Small intestine (tissue), 7 donors: Measurements from ENCODE around the gene SLC9A9. TPM values are rescaled to one million over a fixed set of nuclear protein-coding genes. Genes with fewer than 3 reads are reported as not detected.

Experiments
- DNase-seq, 2 donors: peaks; one replicate each; pipeline versions ENCODE4 v3.0.0 to v3.0.0-alpha.2; 2013
- FAIRE-seq: peaks from 2 replicates; lab custom pipeline; 2012; peaks lifted over from hg19 to GRCh38; lab: Jason Lieb, UNC
- H3K27ac ChIP-seq, 3 donors: one replicate each; pipeline ENCODE4 v1.5.1; 2013; ENCODE audit warnings: low read length in 2 of 3, mild to moderate bottlenecking in 2 of 3, control low read depth in 1 of 3, inconsistent platforms in 1 of 3, low read depth in 1 of 3, moderate library complexity in 1 of 3
- H3K27me3 ChIP-seq, 3 donors: one replicate each; pipeline ENCODE4 v1.6.1; 2013; ENCODE audit warnings: low read length in 3 of 3, inconsistent platforms in 1 of 3; ENCODE audit not compliant: control insufficient read depth in 3 of 3, insufficient read depth in 3 of 3
- H3K36me3 ChIP-seq, 3 donors: one replicate each; pipeline ENCODE4 v1.6.1; 2013; ENCODE audit warnings: low read length in 3 of 3, inconsistent platforms in 1 of 3, low read depth in 1 of 3, mild to moderate bottlenecking in 1 of 3, moderate library complexity in 1 of 3; ENCODE audit not compliant: control insufficient read depth in 3 of 3, insufficient read depth in 2 of 3
- H3K4me1 ChIP-seq, 3 donors: one replicate each; pipeline ENCODE4 v1.6.1; 2013; ENCODE audit warnings: low read length in 2 of 3, inconsistent platforms in 1 of 3, low read depth in 1 of 3, mild to moderate bottlenecking in 1 of 3, moderate library complexity in 1 of 3; ENCODE audit not compliant: control insufficient read depth in 3 of 3, insufficient read depth in 2 of 3
- H3K4me3 ChIP-seq, 3 donors: one replicate each; pipeline ENCODE4 v1.5.1; 2013; ENCODE audit warnings: low read length in 3 of 3, control low read depth in 1 of 3, inconsistent platforms in 1 of 3, low read depth in 1 of 3, mild to moderate bottlenecking in 1 of 3, moderate library complexity in 1 of 3
- H3K9me3 ChIP-seq, 2 donors: one replicate each; pipeline ENCODE4 v1.6.1; 2013; ENCODE audit warnings: low read depth in 1 of 2, low read length in 1 of 2; ENCODE audit not compliant: control insufficient read depth in 2 of 2, insufficient read depth in 1 of 2
- WGBS, 3 donors: extraction: QIAGEN DNeasy Blood & Tissue Kit; methylation state at CpG; one replicate each; pipeline ENCODE4 v1.1.7; 2013; 5-methylcytosine and 5-hydroxymethylcytosine counted together
- polyA plus RNA-seq, 4 donors: library from polyadenylated mRNA; stranded (reverse) in 3 of 4; unstranded in 1 of 4; fragments of 200-250 nt in 3 of 4; fragments of 120-200 nt in 1 of 4; gene quantifications; one replicate each; pipeline versions ENCODE4 v1.2.1 to v1.2.3, GENCODE V29; 2013
- donor health status: healthy with polysubstance abuse.
- donor health status: control.
- donor health status: control.
- donor health status: Bipolar disorder and iron deficiency.
- donor health status: healthy.

The SLC9A9 gene
- polyA plus RNA-seq, 4 donors: 1.4 to 4.6 (median 4.1) TPM; not detected in 1

DNA sequence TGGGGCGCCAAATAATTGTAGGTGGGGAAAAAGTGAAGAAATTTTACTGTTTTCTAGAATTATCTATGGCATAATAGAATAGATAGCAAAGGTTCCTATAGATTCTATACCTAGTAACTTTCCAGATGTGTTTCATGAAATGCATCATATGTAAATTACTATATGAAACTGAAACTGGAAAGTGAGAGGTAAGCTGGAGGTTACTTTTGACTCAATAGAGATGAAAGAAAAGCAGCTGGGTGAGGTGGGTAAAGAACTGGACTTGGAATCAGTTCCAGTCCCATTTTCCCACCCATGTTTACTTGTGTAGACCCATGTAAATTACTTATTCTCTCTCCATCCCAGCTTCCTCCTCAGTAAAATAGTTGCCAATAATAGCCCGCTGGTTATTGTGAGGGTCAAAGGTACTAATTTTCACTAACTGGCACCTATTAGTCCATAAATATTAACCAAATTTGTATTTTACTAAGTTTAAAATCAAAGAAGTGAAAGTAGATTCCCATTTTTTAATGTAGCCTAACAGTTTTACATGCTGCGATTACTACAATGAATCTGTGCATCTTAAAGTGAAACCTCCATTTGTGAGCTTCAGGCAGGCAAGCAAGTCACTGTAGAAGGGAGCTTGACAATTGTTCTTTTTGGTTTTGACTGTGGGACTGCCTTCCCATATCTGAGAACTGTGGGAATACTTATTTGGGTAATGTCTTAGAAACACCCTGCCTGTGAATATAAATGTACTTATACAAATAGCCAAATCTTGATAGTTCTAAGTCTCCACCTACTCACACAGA is 312.1 kb downstream of the SLC9A9 start:
- no peak for FAIRE-seq
- WGBS, 3 donors: 37 to 54% (median 45%) methylated on average over 3 of the region's 3 CpGs
- peaks cover 0 to 7% (median 2%) of the 10 kb centered on the region in 3 donors for H3K4me1 ChIP-seq

DNA sequence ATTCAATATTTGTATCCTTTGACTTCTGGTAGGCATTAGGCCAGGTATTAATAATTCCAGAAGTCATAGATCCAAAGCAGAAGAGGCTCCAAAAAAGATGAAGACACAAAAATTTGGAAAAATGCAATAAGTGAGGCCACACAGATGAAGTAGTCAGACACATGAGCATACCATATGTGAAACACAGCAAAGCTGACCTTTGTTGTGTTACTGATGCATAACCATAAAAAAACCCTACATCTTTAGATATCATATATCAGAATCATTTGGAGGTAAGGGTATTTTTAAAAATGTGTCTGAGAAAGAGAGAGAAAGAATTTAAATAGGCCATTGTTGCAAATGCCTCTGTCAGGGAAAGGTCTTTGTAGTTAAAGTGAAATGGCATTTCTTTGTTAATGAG is 314.9 kb downstream of the SLC9A9 start:
- no peak overlapping the region for H3K27ac ChIP-seq
- H3K9me3 ChIP-seq: no peaks in the 10 kb centered on the region
- FAIRE-seq (no peak), DNase-seq (no peak)
- no peaks in the 10 kb centered on the region for H3K36me3 ChIP-seq
- no peaks in the 10 kb centered on the region for H3K27me3 ChIP-seq
- no peak overlapping the region for H3K4me3 ChIP-seq
- peaks cover 0 to 7% (median 2%) of the 10 kb centered on the region in 3 donors for H3K4me1 ChIP-seq

More for the DNA sequence above, 312.1 kb downstream of the SLC9A9 start:
- Histone ChIP-seq H3K9me3 (no peaks in the 10 kb centered on the region), H3K27me3 (no peaks in the 10 kb centered on the region), H3K36me3 (no peaks in the 10 kb centered on the region), H3K27ac (no peak overlapping the region), H3K4me3 (no peak overlapping the region)
- DNase-seq: peak in 1 of 2 donors; percentile 38

DNA sequence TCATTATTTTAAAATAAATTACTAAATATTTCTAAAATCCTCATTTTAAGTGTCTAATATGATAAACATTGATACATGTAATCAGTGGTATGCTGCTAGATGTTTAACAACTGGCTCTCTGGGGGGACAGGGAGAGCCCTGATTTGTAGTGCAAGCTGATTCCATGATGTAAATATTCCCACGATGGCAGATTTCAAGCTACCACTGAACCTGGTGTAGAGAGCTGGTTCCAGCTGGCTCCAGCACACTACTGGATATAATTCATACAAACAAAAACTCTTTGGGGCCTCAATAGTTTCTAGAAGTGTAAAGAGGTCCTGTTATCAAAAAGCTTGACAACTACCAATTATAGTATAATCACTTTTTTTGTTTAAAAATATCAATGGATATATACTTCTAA is 316.2 kb downstream of the SLC9A9 start:
- Histone ChIP-seq H3K9me3 (no peaks in the 10 kb centered on the region), H3K27ac (no peak overlapping the region), H3K36me3 (no peaks in the 10 kb centered on the region), H3K4me1 (peaks cover 0 to 3% (median 2%) of the 10 kb centered on the region in 3 donors), H3K4me3 (no peak overlapping the region), H3K27me3 (no peaks in the 10 kb centered on the region)
- DNase-seq (no peak), FAIRE-seq (no peak)
- 59 to 81% (median 81%) methylated on average over 1 of the region's 1 CpG for WGBS, 3 donors

DNA sequence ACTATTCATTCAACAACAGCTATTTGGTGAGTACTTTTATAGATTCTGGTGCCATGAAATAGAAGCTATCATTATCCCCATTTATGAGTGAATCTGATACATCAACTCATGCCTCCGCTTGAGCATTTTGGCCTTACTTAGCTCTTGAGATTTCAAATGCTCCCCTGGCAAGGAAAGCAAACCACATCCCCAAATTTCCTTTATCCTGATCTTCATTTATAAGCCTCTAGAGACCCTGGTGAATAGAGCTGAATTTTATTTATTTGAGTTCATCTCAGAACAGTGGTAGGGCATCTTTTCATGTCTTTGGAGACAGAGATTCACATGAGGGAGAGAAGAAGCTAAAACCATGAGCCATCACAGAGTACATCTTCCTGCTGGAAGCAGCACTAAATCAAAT is 317.2 kb downstream of the SLC9A9 start:
- Histone ChIP-seq H3K36me3 (no peaks in the 10 kb centered on the region), H3K9me3 (no peaks in the 10 kb centered on the region), H3K4me1 (peaks cover 0 to 2% (median under 1%) of the 10 kb centered on the region in 3 donors), H3K27ac (no peak overlapping the region), H3K4me3 (no peak overlapping the region), H3K27me3 (no peaks in the 10 kb centered on the region)
- DNase-seq (no peak), FAIRE-seq (no peak)
- WGBS, 3 donors: 53 to 95% (median 86%) methylated on average over 1 of the region's 1 CpG

DNA sequence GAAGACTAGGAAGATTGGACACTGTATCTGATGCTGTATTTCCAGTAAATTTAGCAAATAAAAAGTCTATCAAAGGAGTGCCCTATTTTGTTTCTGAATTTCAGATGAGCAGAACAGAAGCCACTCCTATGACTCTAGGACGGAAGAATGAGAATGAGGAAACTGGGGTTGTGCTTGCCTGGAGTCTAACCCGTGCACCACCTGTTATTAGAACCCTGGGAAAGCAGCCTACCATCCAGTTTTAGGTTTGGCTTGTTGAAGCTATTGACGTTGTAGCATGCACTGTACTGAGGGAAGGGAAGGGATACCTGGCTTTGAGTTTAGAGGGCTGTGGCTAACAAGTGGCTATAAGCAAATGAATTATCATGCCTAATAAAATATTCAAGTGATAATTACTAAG is 318.5 kb downstream of the SLC9A9 start:
- H3K36me3 ChIP-seq: no peaks in the 10 kb centered on the region
- H3K4me1 ChIP-seq: no peaks in the 10 kb centered on the region
- WGBS, 3 donors: 84 to 92% (median 89%) methylated on average over 3 of the region's 3 CpGs
- no peak overlapping the region for H3K4me3 ChIP-seq
- H3K9me3 ChIP-seq: no peaks in the 10 kb centered on the region
- H3K27me3 ChIP-seq: no peaks in the 10 kb centered on the region
- H3K27ac ChIP-seq: no peak overlapping the region
- FAIRE-seq: no peak
- DNase-seq: no peak

DNA sequence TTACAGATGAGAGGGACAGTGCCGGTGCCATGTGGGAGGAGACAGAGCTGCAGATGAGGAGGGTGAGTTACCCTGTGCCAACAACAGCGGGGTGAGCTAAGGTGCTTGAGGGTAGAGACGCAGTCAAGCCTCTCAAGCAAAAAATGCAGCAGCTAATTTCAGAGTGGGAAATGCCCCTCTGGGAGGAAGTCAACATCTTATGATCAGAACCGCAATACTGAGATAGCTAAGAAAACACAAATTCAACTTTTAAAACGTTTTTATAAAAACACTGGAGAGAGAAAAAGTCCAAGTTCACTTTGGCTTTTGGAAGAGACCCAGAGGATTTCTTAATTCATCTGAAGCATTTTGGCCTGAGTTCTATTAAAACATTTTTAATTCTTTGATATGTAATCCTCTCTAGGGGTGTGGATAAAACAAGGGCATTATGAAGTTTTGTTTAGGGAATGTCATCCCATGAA is 319.2 kb downstream of the SLC9A9 start:
- H3K9me3 ChIP-seq: no peaks in the 10 kb centered on the region
- H3K27me3 ChIP-seq: no peaks in the 10 kb centered on the region
- no peak for FAIRE-seq
- no peaks in the 10 kb centered on the region for H3K36me3 ChIP-seq
- no peak for DNase-seq
- no peaks in the 10 kb centered on the region for H3K4me1 ChIP-seq
- H3K4me3 ChIP-seq: no peak overlapping the region
- 48 to 75% (median 58%) methylated on average over 5 of the region's 5 CpGs for WGBS, 3 donors
- H3K27ac ChIP-seq: no peak overlapping the region

DNA sequence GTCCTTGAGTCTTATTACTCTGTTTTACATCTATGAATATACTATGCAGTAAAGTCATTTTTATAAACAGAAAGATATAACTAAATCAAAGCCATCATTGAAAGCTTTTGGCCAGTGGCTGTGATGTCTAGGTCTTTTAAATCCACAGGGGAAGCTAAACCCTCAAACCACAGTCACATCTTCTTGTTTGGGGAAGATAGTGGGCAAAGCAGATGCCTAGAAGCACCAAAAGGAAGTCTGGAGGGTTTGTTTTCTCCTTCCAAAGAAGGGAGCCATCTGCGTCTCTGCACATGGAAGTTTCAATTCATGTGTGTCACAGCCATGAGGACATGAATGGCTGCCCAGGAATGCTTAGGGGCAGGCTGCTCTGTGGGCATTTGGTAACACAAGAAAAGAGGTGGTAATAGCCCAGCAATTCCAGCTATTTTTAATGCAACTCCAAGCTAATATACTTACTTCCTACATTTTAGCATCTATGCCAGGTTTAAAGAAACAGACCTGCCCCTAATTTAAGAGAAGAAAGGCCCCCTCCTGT is 322.2 kb downstream of the SLC9A9 start:
- 78 to 90% (median 81%) methylated on average over 1 of the region's 1 CpG for WGBS, 3 donors
- no peak for FAIRE-seq
- H3K4me3 ChIP-seq: no peak overlapping the region
- no peaks in the 10 kb centered on the region for H3K4me1 ChIP-seq
- no peaks in the 10 kb centered on the region for H3K9me3 ChIP-seq
- no peaks in the 10 kb centered on the region for H3K27me3 ChIP-seq
- no peak for DNase-seq
- no peaks in the 10 kb centered on the region for H3K36me3 ChIP-seq
- H3K27ac ChIP-seq: no peak overlapping the region

DNA sequence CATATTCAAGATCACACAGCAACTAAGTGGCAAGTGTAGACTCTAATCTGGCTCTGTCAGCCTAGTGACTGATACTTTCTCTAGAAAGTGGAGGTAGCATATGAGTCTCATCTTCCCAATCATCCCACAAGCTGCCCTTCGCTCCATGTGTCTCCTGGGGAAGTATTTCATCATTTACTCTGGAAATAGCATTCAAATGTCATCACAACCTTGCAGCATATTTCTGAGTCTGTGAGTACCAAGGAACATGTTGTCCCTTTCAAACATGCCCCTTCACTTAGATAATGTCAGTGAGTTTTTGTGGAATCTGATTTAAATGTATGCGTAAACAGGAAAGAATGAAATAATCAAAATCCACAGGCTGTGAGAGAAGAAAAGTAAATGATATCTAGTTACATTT is 322.9 kb downstream of the SLC9A9 start:
- H3K36me3 ChIP-seq: no peaks in the 10 kb centered on the region
- no peak for DNase-seq
- H3K4me1 ChIP-seq: no peaks in the 10 kb centered on the region
- no peaks in the 10 kb centered on the region for H3K27me3 ChIP-seq
- H3K9me3 ChIP-seq: no peaks in the 10 kb centered on the region
- H3K27ac ChIP-seq: no peak overlapping the region
- WGBS, 3 donors: 92 to 97% (median 97%) methylated on average over 2 of the region's 2 CpGs
- H3K4me3 ChIP-seq: no peak overlapping the region
- FAIRE-seq: no peak
